ENCODE measurements around the gene ZNF710. TPM values are rescaled to one million over a fixed set of nuclear protein-coding genes. Genes with fewer than 3 reads are reported as not detected.

ZNF710 gene
- total RNA-seq, 2 donors from 2014 or later, result 3.4 to 5.2 TPM

DNA sequence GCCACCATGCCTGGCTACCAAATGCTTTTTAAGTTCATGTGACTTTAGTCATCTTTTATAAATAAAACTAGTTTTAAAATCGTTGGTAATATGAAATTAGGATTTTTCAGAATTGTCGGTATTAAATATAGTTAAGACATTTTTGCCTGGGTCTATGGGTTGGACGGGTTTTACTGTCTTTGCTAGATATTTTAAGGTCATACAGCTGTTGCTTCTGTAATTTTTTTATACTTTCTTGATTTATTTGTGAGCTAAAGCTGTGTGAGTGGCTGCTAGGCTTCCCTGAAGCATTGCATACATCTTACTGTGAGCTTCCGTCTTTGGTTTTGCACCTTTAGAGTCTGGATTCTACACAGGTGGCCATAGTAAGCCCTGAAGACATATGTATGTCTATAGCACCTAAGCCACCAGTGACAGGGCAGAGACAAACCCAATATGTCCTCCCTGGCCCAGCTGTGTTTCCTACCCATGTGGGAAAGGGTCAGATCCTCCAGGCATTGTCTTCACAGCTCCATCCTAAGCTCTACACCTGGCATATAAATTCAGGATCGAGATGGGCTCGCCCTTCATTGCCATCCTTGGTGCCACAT is 16.6 kb upstream of the ZNF710 start:
- Histone ChIP-seq H3K27me3 (no peaks in the 10 kb centered on the region), H3K36me3 (no peaks in the 10 kb centered on the region), H3K9me3 (peaks cover 0 to 21% of the 10 kb centered on the region in 2 donors), H3K27ac (no peak overlapping the region), H3K4me3 (no peak overlapping the region), H3K4me1 (no peaks in the 10 kb centered on the region)
- TF ChIP-seq, protein P1, sequence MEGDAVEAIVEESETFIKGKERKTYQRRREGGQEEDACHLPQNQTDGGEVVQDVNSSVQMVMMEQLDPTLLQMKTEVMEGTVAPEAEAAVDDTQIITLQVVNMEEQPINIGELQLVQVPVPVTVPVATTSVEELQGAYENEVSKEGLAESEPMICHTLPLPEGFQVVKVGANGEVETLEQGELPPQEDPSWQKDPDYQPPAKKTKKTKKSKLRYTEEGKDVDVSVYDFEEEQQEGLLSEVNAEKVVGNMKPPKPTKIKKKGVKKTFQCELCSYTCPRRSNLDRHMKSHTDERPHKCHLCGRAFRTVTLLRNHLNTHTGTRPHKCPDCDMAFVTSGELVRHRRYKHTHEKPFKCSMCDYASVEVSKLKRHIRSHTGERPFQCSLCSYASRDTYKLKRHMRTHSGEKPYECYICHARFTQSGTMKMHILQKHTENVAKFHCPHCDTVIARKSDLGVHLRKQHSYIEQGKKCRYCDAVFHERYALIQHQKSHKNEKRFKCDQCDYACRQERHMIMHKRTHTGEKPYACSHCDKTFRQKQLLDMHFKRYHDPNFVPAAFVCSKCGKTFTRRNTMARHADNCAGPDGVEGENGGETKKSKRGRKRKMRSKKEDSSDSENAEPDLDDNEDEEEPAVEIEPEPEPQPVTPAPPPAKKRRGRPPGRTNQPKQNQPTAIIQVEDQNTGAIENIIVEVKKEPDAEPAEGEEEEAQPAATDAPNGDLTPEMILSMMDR (IDR thresholded peaks at IDR 0.05), result no peak
- DNase-seq (ENCODE audit: low spot score), result no peak

DNA sequence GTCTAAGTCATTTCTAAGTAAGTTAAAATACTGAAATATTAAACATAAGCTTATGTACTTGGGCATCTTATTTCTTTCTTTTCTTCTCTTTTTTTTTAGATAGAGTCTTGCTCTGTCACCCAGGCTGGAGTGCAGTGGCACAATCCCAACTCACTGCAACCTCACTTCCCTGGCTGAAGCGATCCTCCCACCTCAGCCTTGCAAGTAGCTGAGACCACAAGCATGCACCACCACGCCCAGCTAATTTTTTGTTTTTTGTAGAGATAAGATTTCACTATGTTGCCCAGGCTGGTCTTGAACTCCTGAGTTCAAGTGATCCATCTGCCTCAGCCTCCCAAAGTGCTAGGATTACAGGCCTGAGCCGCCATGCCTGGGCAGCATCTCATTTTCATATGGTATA is 16.0 kb upstream of the ZNF710 start:
- no peaks in the 10 kb centered on the region for H3K27me3 ChIP-seq
- no peak for DNase-seq (ENCODE audit: low spot score)
- H3K36me3 ChIP-seq, result no peaks in the 10 kb centered on the region
- H3K9me3 ChIP-seq, result peaks cover 0 to 21% of the 10 kb centered on the region in 2 donors
- no peak overlapping the region for H3K4me3 ChIP-seq
- H3K4me1 ChIP-seq, result no peaks in the 10 kb centered on the region
- no peak overlapping the region for H3K27ac ChIP-seq
- TF ChIP-seq, protein P1 (IDR thresholded peaks at IDR 0.05), result no peak

GRCh38 chr15:89991312-89991711 is 9.8 kb upstream of the ZNF710 start:
- DNase-seq (ENCODE audit: low spot score), result no peak
- Histone ChIP-seq H3K36me3 (no peaks in the 10 kb centered on the region), H3K4me1 (no peaks in the 10 kb centered on the region), H3K27ac (no peak overlapping the region), H3K4me3 (no peak overlapping the region), H3K27me3 (no peaks in the 10 kb centered on the region), H3K9me3 (no peaks in the 10 kb centered on the region)
- TF ChIP-seq, protein P1 (IDR thresholded peaks at IDR 0.05), result no peak

- TF ChIP-seq, protein P1 (IDR thresholded peaks at IDR 0.05), result no peak
- H3K9me3 ChIP-seq, result no peaks in the 10 kb centered on the region
- no peak overlapping the region for H3K4me3 ChIP-seq
- H3K36me3 ChIP-seq, result no peaks in the 10 kb centered on the region
- H3K27me3 ChIP-seq, result no peaks in the 10 kb centered on the region
- DNase-seq (ENCODE audit: low spot score), result no peak
- no peak overlapping the region for H3K27ac ChIP-seq
- H3K4me1 ChIP-seq, result no peaks in the 10 kb centered on the region
Measured at GRCh38 chr15:89993349-89993748, 7.8 kb upstream of the ZNF710 start.

GRCh38 chr15:89997079-89997478 is 4.0 kb upstream of the ZNF710 start:
- peaks cover 0 to 16% of the 10 kb centered on the region in 2 donors for H3K4me1 ChIP-seq
- H3K4me3 ChIP-seq, result no peak overlapping the region
- no peaks in the 10 kb centered on the region for H3K36me3 ChIP-seq
- H3K9me3 ChIP-seq, result no peaks in the 10 kb centered on the region
- DNase-seq (ENCODE audit: low spot score), result no peak
- no peak overlapping the region for H3K27ac ChIP-seq
- TF ChIP-seq, protein P1 (IDR thresholded peaks at IDR 0.05), result no peak
- no peaks in the 10 kb centered on the region for H3K27me3 ChIP-seq

GRCh38 chr15:89998141-89998661 is 2.9 kb upstream of the ZNF710 start:
- H3K27ac ChIP-seq, result no peak overlapping the region
- DNase-seq (ENCODE audit: low spot score), result no peak
- TF ChIP-seq, protein P1 (IDR thresholded peaks at IDR 0.05), result no peak
- H3K4me3 ChIP-seq, result no peak overlapping the region
- no peaks in the 10 kb centered on the region for H3K27me3 ChIP-seq
- H3K9me3 ChIP-seq, result no peaks in the 10 kb centered on the region
- peaks cover 0 to 24% of the 10 kb centered on the region in 2 donors for H3K4me1 ChIP-seq
- H3K36me3 ChIP-seq, result no peaks in the 10 kb centered on the region
